ENCODE measurements around the gene WBP11.

The WBP11 gene

DNA sequence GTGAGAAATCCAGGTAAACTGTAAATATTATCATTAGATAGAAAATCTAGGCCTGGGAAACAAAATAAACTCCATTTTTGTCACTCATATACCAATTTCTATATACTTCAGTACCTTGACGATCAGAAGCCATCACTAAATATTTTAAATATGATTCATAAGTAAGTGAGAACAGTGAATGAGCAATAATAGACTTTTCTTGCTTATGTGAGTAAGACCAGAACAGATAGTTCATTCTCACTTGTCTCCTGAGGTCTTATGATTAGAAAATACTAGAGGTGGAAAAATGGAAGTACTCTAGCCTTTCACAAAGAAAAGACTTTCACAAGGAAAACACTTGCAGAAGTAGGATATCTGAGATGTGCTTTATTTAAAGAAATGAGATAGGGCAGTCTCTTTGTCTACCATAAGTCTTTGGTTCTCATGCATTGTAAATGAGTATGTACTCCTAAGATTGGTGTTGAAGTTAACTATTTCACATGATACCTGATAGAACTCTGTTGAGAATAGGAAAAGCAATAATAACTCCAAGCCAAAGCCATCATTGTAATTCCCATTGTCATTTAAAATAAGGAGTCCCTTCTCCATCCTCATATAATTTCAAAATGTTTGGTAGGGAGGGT lies 20.8 kb upstream of the WBP11 start:
- no peak for DNase-seq (ENCODE audit: low read depth)

DNA sequence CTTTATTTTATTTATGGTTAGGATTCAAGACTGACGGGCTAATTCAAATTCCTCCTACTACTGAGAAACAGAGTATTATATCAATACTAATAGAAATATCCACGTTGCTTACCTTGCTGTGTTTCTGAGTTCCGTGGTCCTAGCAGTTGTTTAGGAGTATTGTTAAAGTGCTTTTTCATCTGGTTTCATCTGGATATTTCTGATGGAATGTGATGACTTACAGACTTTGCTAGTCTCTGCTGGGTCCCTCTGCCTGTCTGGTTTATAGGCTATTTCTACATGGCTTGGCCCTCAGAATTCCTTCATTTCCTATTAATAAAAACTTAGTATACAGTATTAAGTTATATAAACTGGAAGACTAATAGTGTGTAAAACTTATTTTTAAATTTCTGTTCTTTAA lies 10.7 kb upstream of the WBP11 start, which contains the start of gene SMCO3:
Gene SMCO3 (minus strand): TSS at position 169 of the 400 bp plus-strand sequence. CDS start 7,502 bp downstream, outside the sequence.
- DNase-seq (ENCODE audit: low read depth): no peak

DNA sequence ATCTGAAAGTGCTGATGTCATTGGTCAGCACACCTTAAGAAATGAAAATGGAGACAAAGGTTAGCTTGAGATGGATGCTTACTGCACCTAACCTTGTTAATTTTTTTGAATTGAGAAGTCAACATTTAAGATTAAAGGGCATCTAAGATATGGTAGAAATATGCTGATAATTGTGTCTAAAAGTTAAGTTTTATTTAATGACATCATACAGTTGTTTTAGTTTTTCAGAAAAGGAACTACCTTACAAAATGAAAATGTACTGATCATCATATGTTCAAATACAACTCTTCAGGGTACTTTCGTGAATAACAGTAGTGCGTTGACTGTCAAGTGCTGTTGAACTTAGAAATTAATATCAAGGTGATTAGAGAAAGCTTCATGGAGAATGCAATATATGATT lies 8.2 kb upstream of the WBP11 start:
- no peak for DNase-seq (ENCODE audit: low read depth)

DNA sequence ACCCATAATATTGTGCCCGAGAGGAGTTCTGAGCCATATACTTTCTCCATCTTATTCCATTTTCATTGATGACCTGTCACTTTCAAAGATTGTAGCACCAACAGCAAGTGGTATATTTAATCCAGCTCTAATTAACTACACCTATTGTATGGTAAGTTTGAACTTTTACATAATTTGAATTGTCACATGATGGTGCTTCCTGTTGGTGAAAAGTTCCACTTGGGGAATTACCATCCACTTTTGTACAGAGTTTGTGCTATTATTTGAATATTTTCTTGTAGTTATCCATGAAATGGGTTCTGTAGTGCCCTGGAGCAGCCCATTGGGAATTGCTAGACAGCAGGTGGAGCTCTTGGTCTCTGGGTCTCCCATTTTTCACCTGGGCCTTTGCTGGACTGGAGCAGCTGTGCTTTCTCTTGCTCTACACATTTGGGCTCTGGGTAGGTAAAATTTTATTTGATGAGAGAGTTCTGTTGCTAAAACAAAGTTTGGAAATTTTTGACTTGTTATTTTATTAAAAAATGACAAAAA lies 7.7 kb upstream of the WBP11 start:
- no peak for DNase-seq (ENCODE audit: low read depth)

DNA sequence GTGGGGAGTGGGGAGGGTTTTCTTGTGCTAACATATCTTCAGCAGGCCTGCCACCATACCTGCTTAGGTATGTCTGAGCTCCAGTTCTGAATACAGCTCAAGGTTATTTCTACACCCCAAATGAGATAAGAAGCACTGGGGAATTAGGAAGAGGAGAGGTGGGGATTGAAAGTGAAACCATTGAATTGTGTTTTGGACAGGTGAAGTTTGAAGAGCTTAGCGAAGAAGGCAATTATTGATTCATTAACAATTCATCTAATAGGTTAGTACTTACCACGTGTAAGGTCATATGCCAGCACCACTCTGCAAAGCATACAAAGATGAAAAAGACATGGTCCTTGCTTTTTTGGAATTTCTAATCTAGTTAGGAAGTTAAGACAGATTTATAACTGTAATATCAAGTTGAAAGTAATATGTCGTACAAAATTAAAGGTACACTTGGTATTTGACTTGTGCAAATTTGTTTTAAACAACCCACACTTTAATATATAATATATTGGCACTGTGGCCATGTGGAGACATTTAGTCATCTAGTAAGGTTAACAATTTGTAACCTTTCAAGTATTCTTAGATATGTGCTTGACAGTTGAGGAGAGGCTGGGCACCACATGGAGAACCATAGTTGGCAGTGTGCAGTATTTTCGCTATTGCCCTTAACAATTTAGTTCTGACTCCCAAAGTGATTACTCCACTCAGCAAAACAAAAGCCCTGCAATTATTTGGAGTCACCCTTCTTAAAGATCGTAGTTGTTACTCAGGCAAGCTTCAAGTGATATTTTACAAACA lies 7.1 kb upstream of the WBP11 start:
- DNase-seq (ENCODE audit: low read depth): no peak

DNA sequence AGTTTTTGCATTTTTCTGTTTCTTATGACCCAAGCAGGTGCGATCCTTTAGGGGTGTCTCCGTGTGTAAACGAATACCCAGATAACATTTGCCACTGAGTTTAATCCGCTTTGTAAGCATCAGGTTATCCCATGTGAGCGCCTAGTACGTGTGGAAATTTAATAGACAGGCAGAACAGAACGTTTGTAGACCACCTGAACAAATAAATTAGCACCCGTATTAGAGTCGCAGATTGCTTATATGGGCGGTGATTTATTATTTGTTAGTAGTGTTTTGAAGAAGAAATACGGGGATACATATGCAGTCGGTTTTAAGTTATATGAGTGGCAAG lies 517 bp upstream of the WBP11 start:
- no peak for DNase-seq (ENCODE audit: low read depth)

DNA sequence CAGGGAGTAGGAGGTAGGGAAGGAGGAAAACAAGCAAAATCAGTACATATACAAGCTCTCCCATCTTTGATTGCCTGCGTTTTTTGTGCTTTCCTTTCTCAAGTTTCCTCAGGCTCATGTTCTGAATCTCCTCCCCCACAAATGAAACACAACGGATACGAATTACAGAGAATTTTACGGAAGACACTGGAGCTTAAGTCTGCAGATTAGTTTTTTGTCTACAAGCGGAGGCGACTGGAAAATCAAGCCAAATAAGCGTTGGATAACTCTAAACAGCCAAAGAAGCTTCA lies 612 bp downstream of the WBP11 start:
- DNase-seq (ENCODE audit: low read depth): no peak

DNA sequence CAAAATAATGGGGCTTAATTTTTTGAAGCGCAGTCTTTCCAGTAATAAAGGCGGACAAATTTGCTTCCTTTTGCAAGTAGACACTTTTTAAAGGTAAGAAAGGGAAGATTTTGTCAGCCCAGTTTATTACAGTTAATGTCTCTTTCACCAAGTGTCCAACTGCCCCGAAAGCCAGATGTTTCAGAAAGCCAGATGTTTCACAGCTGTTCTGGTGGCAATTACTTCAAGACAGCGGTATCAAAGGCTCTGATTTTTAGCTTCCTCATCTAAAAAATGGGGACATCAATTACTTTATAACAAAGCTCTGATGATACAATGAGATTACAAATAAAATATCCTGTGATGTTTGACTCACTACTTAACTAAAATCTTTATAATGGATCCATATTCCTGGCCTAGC lies 1.0 kb downstream of the WBP11 start:
- DNase-seq (ENCODE audit: low read depth): no peak

DNA sequence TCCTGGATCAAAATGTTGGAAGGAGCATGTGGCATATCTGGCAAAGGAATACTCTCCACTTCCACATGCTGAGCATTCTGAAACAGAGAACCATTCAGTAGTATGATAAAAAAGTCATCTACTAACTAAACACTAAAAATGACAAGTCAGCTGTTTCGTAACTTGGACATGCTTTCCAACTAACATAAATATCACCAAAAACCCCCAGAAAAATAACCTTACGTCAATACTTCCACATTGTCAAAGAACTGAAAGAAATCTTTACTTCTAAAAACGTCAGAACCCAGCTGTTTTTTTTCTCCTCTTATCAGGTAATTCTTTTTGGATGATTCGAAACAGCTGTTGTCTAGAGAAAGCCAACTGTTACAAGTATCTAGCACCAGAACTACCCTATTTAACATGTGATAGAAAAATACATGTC lies 8.2 kb downstream of the WBP11 start:
- DNase-seq (ENCODE audit: low read depth): no peak

DNA sequence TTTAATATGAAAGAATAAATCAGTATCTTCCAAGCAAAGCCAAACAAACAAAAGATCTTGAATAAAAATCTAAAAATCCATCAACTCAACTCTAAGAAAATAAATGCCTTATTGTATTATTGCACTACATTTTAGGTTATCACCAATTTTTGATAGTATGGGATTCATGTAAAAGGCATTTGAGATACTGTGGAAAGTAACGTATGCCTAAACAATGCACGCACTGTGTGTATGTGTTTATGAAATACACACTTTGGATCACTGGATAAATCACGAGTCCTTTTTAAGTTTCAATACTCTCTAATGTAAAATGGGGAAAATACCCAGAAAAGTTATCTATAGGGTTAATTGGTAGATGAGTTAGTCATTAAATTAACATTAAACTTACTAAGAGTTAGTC lies 17.7 kb downstream of the WBP11 start:
- DNase-seq (ENCODE audit: low read depth): no peak

DNA sequence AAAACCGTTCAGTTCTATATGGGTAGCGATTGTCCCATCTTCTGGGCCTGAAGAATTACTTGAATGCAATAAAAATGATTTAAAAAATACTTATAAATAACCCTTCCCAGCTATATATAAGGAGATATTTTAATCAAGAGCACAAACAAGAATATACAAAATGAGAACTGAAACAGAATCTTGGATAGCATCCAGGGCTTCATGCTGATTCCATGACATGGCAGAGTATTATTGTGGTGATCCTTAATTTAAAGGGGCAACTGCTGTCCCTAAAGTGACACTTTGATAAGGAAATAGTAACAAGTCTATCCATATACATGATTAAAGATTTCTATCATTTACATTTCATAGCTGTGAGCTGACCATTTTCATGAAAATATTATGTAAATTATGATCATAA lies 18.8 kb downstream of the WBP11 start:
- DNase-seq (ENCODE audit: low read depth): no peak

DNA sequence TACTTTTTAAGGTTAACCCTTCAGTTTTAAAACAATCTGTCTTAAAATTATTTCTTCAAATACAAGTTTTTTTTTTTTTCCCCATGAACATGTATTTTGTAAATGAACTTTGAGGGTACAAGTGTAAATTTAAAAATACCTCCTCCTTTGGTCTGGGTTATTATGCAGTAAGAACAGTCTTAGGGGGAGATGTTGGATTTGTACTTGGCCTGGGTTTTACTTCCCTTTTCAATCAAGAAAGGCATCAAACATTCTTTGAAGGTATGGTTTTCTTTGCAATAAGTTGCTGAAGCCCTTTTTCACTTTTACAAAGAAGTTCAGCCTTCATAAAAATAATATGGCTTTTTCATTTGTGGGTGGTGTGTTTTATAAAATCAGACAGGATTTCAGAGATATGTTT lies 20.5 kb downstream of the WBP11 start:
- DNase-seq (ENCODE audit: low read depth): no peak

DNA sequence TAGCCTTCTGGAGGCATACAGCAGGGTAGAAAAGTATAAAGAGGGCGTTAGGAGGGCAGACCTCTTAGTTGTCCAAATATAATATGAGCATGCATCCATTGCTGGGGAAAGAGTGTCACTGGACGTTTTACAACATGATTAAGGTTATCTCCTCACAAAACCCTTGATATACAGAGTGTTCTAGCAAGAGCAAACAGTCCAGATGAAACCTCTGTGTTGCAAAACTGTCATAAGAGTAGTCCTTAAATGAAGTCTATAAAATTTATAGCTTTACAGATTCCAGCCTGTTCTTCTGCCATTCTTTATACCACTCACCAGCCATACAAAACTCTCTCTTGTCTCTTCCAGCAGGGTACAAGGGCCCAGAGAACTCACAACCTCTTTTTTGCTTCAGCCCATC lies 21.7 kb downstream of the WBP11 start:
- DNase-seq (ENCODE audit: low read depth): no peak

DNA sequence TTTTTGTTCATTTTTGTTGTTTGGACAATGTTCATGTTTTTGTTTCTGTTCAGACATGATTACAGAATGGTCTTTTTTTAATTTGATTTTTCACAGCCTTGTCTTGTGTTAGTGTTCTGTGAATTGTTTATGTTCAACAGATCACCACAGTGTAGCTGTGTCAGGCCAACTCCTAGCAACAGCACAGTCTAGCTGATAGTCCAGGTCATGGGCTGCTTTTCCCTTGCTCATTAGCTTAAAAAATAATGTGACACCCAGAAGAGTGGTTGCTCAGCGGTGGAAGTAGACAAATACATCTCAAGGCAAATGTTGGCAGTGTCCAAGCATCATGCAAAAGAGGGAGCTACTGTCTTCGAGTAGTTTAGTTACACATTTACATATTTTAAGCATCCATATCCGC lies 22.4 kb downstream of the WBP11 start:
- no peak for DNase-seq (ENCODE audit: low read depth)

DNA sequence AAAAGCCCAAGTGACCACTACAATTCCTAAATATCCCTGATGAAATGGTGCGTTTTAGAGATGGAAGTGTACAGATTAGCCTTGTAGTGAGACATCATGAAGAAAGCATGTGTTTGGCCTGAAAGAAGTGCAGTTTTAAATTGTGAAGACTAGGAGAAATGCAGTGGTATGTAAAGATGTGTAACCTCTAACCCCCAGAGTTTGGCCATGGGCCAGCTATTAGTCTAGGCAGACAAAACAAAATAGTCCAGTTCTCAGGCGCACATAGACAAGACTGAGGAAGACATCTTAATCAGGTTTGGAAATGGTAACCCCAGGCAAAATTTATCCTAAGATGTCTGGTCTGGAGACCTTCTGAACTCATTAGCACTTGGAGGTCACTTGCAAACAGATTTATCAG lies 23.4 kb downstream of the WBP11 start:
- no peak for DNase-seq (ENCODE audit: low read depth)

DNA sequence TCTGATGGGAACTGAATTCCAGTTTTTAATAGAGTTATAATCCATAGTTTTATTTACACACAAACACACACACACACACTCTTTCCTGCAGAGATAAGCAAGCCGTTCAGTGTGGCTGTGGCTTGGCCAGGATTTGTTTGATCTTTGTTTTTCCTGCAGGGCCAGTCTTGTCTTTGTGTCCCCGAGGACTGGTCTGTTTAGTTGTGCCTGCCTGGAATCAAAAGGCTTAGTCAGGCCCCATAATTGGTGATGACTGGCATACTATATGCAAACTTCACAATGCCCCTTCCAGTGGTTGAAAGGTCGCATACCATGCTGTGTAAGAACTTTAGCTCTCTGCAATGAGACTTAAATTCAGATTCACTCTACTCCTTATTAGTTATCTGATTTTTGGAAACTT lies 26.0 kb downstream of the WBP11 start:
- no peak for DNase-seq (ENCODE audit: low read depth)

DNA sequence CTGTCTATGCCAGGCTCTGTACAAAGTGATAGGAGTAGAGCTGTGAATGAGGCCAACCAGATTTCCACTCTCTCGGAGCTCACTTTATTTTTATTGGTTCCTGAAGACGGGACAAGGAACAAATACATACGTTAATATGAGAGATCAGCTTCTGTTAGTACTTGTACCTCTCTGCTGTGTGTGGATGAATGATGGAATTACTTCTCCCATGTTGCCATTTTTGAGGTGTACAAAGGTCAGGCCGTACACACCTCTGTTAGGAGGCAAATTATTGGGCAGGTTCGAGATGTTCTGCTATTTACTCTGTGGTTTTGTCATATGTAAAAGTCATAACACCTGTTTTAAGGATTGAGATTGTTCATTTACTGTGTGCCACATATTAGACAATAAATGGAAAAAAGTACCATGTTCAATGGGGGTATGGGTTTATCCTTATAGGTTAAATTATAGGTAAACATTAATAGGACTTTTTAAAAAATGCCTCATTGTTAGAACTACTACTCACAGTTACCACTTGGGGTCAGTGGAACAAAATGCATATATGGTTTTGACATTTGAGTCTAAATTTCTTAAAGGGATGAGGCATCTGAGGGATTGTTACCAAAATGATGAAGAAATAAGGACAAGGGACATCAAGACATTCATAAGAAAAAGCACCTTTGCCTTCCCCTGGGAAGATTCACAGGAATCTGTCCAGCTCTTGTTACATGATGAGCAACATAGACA lies 26.9 kb downstream of the WBP11 start:
- DNase-seq (ENCODE audit: low read depth): no peak

DNA sequence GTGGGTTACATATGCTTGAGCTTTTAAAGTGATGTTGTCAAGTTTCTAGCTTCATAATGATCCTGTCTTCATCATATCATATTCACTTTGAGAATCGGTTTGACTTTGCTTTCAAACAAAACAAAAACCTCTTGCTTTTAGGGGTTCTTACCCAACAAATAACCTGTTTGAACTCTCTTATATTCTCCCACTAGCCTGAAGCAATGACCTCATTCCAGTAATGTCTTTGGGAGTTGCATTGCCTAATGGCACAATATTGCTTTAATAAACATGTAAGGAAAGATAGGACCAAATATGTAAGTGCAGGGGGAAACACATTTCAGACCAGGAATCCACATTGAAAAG lies 27.7 kb downstream of the WBP11 start:
- DNase-seq (ENCODE audit: low read depth): no peak

DNA sequence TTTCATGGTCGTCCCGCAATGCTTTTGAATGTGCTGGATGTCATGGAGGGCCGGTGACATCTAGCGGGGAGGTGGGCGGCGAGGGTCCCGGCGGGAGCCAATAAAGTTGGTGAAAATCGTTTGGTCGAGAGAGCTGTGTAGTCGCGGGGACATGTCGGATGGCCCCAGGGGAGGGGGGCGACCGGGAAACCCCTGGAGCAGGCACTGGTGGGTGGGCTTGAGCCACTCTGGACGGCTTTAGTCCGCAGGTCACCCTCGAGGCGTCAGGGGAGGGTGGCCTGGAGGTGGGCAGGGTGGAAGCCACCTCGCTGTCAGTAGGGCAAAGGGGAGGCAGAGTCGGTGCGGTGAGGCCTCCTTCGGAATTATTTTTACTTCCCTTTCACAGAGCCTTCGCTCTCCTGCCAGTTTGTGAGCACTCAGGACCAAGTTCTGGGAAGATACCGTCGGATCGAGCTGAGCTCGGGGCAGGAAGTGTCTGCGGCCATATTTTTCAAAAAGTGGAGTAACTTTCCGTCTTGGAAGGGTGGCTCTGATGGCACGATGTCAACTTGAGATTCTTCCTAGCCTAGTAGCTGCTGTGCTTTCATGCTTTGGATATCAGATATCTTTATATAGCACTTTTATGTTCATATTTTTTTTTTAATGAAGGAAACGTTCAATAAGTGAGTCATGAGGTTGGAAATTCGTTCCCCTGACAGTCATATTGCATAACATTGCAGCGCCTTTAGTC lies 28.2 kb downstream of the WBP11 start:
- DNase-seq (ENCODE audit: low read depth): no peak

DNA sequence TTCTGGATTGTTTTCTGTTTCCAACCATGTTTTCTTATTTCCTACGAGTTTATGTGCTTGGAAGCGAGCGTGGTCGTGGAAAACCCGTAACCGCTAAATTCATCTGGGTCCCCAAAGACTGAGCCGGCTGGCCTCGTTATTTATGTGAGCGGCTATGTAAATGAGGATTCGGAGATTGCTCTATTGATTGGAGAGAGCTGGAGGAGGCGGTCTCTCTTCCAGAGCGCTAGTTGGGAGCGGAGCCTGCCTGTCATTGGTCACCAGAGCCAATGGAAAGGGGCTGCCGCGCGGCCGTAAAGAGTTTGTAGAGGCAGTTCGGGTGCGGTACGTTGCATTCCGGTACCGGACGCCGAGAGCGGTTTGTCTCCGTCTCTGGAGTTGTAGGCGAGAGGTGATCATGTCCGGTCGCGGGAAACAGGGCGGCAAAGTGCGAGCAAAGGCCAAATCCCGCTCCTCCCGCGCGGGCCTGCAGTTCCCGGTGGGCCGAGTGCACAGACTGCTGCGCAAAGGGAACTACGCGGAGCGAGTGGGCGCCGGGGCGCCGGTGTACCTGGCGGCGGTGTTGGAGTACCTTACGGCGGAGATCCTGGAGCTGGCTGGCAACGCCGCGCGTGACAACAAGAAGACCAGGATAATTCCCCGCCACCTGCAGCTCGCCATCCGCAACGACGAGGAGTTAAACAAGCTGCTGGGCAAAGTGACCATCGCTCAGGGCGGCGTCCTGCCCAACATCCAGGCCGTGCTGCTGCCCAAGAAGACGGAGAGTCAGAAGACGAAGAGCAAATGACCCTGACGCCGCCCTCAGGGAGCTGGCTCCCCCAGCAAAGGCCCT lies 29.0 kb downstream of the WBP11 start:
- peak; percentile 79 for DNase-seq (ENCODE audit: low read depth)

DNA sequence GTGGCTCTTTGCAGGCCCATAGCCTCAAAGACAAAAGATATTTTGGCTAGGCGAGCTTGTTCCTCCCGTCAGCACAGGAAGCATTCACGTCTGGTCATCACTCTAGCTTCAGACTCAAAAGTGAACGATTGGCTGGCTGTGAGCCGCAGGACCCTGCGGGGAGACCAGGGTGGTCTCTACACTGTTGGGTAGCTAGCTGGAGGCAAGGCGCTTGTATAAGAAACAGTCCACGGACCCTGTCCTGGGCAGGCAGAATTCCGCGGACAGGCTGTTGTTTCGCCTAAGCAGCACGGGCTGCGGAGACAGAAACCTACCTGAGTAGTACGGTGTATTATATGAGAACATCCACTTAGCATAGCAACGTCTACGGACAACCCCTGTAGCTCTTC lies 29.6 kb downstream of the WBP11 start:
- no peak for DNase-seq (ENCODE audit: low read depth)

DNA sequence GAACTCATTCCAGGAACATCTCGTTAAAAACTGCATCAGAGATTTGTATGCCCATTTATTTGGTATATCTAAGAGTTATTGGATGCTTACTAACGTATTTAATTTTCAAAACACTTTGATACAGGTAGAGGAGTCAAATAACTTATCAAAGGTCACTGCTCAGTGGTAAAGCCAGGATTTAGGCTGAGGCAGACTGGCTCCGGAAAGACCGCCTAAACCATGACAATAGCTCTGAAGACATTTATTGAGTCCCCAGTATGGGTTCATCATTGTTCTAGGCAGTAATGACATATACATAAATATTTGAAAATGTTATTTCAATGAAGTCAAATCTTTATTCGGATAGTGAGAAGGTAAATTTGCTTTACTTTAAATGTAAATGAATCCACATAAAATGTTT lies 30.3 kb downstream of the WBP11 start:
- no peak for DNase-seq (ENCODE audit: low read depth)

Measured in non-pigmented ciliary epithelial cell (primary cell).